NCI-H146 treated with DMSO at 0.1 percent for 48 hours (cell line): ENCODE data around the gene PHC1.
"Not testable (repeated sequence)": the region's sequence is repeated elsewhere in the genome, so short reads cannot be mapped to it uniquely, and the experiment has no call there.

ENCODE experiments used
- DNase-seq: peaks from one replicate; lab custom pipeline; 2025; ENCODE audit not compliant: unreplicated experiment; lab: John Stamatoyannopoulos, UW

Gene PHC1

DNA sequence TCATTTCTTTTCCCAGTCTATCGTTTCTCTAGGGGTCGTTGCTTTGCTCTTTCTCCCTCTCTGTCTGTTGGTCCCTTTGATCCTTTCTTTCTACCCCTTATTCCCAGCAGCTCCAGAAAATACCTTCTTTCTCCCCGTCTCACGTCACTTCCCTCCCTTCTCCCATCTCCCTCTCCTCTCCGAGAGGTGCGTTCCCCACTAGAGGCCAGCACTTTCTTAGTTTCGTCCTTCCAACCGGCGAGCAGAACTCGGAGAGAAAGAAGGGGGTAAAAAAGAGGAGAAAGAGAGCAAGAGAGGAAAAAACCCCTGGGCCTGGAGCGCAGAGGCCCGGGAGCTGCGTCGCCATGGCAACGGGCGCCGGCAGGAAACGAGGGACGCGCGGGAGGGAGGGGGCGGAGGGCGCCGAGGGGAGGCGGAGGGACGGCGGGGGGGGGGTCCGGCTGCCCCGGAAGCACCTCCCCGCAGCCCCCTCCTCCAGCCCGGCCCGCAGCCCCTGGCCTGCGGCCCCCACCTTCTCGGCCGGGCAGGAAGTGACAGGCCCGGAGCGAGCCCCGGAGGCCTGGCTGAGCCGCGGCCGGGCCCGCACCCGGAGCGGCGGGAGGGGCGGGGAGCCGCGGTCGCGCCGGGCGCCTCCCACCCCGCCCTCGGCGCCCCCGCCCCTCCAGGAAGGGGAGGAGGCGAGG, at the start of gene PHC1:
PHC1 (plus strand) TSS at position 477 of the 683 bp plus-strand sequence. CDS start 3,169 bp downstream, outside the sequence.
- peak; percentile 90 for DNase-seq

DNA sequence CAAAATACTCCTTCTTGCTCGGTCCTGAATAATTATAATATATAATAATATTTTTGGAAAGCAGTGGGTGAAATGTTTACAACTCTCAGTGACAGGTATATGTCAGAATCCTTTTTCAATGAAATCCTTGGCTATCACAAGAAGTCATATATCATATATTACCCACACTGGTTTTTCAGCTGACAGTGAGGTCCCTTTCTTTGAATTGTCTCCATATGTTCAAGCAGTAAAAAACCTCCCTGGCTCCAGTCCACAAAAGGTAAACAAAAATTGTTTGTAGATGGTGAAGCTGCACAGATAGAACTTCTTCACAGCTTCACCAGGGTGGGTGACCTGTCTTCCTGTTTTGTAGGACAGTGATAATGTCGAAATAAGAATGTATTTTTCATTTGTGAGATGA, 47.9 kb upstream of the PHC1 start:
- DNase-seq: no peak

DNA sequence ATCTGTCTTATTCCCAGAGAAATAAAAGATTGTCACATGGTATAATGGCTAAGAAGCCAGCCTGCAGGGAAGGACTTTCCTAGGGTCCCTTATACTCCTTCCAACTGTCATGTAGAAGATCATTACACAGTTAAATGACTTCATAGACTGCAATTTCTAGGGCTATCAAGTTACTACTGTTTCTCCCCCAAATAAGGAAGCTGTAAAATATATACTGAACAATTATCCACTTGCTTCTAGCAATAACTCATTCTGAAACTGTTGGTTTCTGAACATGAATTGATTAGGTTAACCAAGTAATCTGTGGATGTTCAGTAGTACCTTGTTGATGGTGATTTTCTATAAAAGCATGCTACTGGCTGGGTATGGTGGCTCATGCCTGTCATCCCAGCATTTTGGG, 47.3 kb upstream of the PHC1 start:
- DNase-seq: no peak

DNA sequence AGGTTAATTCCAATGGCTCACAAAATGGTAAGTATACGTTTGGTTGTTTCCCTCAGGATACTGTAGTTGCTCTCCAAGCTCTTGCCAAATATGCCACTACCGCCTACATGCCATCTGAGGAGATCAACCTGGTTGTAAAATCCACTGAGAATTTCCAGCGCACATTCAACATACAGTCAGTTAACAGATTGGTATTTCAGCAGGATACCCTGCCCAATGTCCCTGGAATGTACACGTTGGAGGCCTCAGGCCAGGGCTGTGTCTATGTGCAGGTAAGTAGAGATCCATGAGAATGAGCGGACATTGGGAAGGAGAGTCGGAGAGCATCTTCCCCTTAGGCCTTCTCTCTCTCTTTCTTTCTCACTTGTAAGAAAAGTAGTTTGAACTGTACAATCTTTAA, 46.5 kb upstream of the PHC1 start:
- DNase-seq: no peak

DNA sequence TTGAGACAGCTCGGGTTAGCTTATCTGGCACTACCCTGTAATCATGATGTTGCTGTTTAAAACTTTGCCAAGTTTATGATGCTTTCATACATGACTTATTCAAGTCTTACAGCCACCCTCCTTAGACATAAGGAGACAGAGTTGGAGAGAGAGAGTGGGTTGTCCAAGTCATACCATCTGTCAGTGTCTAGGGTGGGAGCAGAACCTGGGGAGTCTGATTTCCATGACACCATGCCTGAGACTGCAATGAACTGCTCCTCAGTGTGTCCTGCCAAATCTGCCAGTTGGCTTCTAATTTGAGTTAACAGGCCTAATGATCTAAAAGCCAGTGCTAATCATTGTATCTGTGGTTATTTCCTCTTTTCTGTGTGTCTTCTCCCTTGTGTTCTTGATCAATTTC, 43.7 kb upstream of the PHC1 start:
- DNase-seq: no peak

DNA sequence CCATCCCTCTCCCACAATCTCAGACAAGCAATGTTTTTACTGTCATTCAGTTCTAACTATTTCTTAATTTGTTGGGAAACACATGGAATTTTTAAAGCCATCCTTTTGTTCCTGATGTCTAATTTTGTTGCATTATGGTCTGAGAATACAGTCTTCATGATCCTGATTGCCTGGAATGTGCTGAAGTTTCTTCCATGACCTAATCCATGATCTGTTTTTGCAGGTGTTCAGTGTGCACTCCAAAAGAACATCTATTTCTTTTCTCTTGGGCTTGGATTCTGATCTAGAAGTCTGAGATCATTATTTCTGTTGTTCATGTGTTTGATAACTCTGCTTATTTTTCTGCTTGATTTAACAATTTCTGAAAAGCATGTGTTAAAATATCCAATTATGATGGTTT, 43.2 kb upstream of the PHC1 start:
- no peak for DNase-seq

DNA sequence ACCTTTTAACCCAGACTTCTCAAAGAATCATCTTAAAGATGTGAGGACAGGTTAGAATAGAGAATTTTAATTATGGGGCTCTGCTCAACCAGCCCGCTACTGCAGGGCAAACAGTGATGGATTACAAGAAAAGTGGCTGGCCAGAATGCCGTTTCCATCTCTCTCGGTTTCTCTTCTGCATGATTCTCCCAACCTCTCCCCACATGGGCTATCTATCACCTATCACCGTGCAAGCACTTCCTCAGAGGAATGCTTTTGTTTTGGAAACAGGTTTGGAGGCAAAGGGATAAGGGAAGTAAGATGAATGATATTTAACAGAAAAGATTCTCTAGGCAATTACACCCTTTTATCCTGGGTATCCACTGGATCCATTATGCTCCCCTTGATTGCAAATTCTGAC, 37.4 kb upstream of the PHC1 start:
- no peak for DNase-seq

DNA sequence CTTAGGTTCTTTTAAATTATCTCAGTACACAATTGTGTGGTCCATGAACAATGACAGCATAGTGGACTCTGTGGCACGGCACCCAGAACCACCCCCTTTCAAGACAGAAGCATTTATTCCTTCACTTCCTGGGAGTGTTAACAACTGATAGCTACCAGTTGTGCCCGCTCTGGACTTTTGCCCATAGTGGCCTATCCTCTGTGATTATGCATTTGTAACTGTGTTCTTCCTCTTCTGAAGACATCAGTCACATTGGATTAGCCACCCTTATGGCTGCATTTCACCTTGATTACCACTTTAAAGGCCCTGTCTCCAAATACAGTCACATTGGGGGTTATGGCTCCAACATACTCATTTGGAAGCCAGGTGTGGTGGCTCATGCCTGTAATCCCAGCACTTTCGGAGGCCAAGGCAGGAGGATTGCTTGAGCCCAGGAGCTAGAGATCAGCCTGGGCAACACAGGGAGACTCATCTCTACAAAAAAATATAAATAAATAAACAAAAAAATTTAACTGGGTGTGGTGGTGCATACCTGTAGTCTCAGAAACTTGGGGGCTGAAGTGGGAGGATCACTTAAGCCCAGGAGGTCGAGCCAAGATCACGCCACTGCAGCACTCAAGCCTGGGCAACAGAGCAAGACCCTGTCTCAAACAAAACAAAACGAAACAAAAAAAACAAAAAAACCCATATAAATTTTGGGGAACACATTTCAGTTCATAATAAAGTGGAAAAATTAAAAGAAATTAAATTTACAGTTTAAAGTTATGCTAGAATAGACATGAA, 27.6 kb upstream of the PHC1 start:
- DNase-seq: no peak

DNA sequence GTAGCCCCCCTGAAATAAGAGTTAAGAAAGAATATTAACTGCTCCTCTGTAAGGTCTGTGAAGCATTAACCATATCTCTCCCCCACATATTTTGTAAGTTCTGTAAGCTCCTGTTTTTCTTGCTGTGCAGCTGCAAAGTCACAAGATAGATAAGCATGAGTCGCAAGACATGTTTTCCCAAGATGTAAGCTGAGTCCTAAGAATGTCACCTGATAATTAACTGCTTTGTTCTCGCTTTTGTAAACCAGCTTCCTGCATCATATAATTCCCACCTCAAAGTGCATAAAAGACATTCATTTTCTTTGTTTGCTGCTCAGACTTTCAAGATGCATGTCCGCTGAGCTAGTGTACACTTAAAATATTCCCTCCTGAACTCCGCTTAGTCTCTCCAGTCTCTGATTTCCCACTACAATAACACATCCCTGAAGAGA, 27.0 kb upstream of the PHC1 start:
- no peak for DNase-seq

DNA sequence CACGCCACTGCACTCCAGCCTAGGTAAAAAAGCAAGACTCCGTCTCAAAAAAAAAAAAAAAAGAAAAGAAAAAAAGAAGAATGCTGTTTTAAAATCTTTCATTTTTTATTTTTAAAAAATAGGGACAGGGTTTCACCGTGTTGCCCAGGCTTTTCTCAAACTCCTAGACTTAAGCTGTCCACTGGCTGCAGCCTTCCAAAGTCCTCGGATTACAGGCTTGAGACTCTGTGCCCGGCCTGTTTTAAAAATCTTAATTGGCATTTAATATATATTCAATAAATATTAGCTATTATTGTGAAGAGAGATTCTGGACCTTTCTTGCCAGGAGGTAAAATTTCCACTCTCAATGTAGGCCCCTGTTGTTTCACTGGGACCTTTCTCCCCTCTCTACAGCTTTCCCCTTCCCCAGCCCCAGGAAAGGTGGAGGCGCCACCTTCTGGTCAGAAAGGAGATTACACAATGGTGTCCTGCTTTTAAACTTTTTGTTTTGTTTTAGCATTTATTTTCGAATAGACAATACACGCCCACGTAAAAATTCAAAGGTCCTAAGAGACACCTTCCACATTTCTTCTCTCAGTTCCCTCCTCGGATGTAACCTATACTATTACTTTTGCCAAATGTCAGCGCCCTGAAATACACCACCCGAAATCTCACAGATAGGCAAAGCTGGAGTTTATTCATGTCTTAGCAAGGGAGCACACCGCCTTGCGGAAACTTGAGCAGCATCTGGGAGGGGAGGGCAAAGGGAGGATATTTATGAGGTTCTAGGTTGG, 23.8 kb upstream of the PHC1 start:
- peak; percentile 38 for DNase-seq

DNA sequence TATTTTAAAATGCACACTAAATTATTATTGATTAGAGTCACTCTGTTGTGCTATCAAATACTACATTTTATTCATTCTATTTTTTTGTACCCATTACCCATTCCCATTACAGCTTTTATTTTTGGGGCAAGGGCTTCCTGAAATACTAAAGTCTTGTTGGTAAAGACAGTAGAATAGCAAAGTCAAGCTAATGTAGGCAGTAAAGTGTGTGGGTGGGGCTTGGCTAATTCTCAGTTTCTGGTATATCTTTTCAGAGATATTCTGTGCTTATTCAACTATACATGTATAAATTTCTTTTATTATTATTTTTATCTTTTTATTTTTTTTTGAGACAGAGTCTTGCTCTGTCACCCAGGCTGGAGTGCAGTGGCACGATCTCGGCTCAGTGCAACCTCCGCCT, 22.3 kb upstream of the PHC1 start:
- DNase-seq: no peak

DNA sequence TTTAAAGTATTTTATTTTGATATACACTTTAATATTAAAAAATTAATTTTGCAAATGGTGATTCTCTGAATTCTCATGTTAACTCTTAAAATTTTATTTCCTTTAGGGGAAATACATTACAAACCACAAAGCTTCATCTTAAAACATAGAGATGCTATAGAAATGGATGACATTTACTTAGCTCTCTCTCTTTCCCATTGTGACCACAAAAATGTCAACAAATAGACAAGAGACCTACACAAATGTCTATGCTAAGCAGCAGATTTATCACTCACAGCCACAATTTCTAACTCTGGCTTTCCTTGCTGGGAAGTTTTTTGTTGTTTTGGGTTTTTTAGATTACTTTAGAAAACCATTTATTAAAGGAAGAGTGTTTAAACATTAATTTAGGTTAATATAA, 19.9 kb upstream of the PHC1 start:
- DNase-seq: no peak

DNA sequence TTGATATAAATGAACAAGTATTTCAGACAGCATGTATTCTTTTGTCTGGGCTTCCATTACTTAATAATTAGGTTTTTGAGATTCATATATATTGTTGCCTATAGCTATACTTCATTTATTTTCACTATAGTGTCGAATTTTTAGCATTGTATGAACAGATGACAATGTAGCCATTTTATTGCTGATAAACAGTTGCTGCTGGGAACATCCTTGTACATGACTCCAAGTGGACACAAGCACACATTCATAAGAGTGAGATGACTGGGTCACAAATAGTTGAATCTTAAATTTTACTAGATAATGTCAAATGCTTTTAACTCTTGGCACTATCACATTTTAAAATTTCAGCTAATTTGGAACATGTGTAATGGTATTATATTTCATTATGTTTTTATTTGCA, 19.3 kb upstream of the PHC1 start:
- DNase-seq: no peak

DNA sequence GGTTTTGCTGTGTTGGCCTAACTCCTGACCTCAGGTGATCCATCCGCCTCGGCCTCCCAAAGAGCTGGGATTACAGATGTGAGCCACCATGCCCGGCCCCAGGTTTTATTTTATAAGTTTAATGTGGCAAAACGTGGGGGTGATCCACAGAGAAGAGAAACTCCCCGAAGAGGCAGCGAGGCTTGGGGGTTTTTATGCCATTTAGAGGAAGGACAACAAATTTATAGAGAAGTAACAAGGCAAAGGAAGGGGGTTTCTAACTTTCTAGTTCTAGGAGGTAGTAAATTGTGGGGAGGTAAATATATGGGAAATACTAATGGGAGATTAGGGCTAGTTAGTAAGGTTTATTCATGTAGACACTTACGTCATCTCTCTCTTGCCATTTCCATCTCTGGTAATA, 17.2 kb upstream of the PHC1 start:
- no peak for DNase-seq

DNA sequence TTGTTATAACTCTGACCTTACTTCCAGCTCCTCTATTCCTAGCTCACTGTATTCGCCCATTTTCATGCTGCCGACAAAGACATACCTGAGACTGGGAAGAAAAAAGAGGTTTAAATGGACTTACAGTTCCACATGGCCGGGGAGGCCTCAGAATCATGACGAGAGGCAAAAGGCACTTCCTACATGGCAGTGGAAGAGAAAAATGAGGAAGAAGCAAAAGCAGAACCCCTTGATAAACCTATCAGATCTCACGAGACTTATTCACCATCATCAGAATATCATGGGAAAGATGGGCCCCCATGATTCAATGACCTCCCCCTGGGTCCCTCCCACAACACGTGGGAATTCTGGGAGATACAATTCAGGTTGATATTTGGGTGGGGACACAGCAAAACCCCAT, 14.5 kb upstream of the PHC1 start:
- DNase-seq: no peak

DNA sequence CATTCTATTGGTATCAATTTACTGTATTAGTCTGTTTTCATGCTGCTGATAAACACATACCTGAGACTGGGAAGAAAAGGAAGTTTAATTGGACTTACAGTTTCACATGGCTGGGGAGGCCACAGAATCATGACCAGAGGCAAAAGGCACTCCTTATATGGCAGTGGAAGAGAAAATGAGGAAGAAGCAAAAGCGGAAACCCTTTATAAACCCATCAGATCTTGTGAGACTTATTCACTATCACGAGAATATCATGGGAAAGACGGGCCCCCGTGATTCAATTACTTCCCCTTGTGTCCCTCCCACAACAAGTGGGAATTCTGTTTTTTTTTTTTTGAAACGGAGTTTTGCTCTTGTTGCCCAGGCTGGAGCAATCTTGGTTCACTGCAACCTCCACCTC, 11.6 kb upstream of the PHC1 start:
- not testable (repeated sequence) for DNase-seq

DNA sequence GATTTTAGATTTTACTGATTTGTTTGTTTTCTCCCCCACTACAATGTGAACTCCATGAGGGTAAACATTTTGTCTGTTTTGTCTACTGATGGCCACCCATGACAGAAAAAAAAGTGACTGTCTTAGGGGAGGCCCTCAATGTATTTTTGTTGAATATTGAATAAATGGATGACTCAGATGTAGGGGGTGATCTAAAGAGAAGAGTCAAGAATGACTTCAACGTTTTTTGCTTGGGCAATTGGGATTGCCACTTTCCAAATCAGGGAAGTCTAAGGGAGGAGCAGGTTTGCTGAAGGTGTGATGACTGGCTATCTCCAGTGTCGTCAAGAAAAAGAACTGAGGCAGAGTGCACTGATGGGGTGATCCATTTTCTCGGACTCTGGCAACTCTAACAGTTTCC, 10.7 kb upstream of the PHC1 start:
- DNase-seq: no peak

DNA sequence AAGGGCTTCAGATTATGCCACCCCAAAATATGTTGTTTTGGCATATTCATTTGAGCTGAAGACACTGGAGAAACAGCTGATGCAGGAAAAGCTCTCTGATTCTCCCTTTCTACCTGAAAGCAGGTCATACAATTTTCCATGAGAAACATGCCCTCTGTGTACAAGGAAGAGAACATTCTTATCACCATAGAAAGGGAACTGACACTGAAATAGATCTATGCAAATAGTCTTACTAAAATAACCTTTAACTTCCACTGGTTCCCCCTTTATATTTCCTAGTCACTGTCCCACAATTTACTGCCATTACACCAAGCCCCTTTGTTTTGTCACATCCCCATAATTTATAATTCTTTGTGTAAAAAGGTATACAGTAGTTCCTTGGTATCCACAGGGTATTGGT, 9.6 kb upstream of the PHC1 start:
- DNase-seq: no peak

DNA sequence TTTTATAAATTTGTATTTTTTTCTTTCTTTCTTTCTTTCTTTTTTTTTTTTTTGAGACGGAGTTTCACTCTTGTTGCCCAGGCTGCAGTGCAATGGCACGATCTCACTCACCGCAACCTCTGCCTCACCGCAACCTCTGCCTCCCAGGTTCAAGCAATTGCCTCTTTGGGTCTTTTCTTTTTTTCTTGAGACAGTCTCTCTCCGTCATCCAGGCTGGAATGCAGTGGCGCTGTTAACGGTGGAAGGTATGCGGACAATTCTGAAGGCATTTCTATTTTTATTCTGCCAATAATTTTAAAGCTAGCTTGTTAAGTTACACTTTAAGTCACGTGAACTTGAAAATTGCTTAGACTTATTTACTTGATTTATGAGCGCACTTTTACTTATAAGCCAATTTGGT, 8.8 kb upstream of the PHC1 start:
- DNase-seq: no peak

DNA sequence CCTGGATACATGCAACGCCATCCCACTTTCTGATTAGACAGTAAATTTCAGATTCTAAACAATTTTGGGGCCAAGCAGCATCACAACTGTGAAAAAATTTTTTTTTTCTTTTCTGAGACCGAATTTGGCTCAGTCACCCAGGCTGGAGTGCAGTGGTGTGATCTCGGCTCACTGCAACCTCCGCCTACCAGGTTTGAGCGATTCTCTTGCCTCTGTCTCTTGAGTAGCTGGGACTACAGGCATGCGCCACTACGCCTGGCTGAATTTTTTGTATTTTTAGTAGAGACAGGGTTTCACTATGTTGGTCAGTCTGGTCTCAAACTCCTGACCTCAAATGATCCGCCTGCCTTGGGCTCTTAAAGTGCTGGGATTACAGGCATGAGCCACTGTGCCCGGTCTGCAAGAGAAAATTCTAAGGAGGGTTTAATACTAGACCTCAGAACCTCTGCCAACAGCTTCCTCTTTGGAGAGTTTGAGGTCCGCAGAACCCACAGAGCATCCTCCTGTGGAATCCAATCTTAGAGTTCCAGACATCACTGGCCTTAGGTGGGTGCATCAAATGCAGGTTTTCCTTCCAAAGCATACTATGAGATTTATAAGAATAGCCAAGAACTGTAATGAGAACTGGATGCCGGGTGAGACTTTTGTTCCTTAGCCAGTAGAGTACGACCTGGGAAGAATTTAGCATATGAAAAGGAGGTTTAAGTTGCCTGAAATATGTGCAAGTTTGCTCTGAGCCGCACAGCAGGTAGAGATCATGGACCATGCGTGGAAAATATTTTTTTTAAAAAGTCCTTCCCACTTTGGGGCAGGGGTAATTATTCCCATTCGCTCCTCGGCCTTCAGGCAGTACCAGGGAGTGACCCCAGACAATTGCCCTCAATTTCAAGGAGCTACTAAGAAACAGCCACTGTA, 7.8 kb upstream of the PHC1 start:
- no peak for DNase-seq

DNA sequence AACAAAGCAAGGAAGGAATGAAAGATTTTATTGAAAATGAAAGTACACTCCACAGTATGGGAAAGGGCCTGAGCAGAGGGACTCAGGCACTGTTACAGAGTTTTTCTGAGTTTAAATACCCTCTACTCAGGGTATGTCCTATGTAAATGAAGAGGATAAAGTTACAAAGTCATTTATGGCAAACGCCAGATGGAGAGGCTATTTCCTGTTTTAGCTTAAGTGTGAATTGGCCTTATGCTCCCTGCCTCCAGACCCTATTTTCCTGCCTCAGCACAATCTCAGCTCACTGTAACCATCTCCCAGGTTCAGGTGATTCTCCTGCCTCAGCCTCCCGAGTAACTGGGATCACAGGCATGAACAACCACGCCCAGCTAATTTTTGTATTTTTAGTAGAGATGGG, 6.8 kb upstream of the PHC1 start:
- DNase-seq: no peak
